B cell (primary cell): ENCODE measurements around the gene LMAN1L.

Source experiments
- CTCF ChIP-seq: fragments of 200-600 bp; IDR thresholded peaks from one replicate; pipeline ENCODE4 v1.8.0; 2022; ENCODE audit warnings: antibody characterized with exemption, mild to moderate bottlenecking
- EZH2 ChIP-seq: IDR thresholded peaks from 2 replicates; pipeline ENCODE4 v1.6.1; 2012; ENCODE audit warnings: borderline replicate concordance, low read depth, mild to moderate bottlenecking, moderate library complexity, low read length; ENCODE audit not compliant: insufficient read depth, poor library complexity, severe bottlenecking

GRCh38 chr15:74823324-74823723 is 10.7 kb downstream of the LMAN1L start:
- TF ChIP-seq CTCF (no peak), EZH2 (no peak)
